NOMO-1 (cell line): ENCODE results near the gene CD274.
"Not testable (repeated sequence)": the region's sequence is repeated elsewhere in the genome, so short reads cannot be mapped to it uniquely, and the experiment has no call there.

Experiments used
- DNase-seq, 2 experiments: peaks; one replicate each; lab custom pipeline; 2025; ENCODE audit not compliant: unreplicated experiment in 2 of 2; lab: John Stamatoyannopoulos, UW

Gene CD274

GRCh38 chr9:5450359-5451091 is at the start of gene CD274:
CD274 (plus strand) TSS chr9:5450542; CDS start chr9:5456114, 5,572 bp downstream.
- DNase-seq: peak; percentile 40 to 69

- no peak for DNase-seq
Observed at GRCh38 chr9:5402217-5402616, 48.1 kb upstream of the CD274 start.

DNA sequence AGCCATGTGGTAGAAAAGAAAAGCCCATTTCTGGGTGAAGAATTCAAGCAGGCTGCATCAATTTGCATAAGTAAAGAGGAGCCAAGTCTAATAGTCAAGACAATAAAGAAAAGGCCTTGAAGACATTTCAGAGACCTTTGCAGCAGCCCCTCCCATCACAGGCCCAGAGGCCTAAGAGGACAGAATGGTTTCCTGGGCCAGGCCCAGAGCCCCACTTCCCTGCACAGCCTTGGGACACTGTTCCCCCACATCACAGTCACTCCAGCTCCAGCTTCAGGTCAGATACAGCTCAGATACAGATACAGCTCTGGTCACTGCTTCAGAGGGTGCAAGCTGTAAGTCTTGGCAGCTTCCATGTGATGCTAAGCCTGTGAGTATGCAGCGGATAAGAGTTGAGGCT is 41.7 kb upstream of the CD274 start:
- no peak for DNase-seq

DNA sequence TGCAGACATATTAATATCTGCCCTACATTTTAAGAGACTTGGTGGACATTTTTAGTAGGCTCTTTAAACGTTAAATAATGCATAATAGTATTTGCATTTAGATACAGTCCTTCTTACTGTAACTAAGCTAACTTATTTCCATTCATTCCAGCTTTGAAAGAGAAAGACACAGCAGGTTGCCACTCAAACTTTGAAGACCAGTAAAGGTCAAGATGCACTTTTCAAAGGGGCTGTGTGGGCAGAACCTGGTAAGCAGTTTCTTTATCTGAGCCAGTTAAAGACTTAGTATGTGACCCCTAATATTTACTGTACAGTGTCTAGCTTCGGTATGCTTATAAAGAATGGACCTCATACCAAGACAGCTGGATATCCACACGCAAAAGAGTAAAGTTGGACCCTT is 33.4 kb upstream of the CD274 start:
- no peak for DNase-seq

GRCh38 chr9:5418481-5418880 is 31.9 kb upstream of the CD274 start:
- no peak for DNase-seq

DNA sequence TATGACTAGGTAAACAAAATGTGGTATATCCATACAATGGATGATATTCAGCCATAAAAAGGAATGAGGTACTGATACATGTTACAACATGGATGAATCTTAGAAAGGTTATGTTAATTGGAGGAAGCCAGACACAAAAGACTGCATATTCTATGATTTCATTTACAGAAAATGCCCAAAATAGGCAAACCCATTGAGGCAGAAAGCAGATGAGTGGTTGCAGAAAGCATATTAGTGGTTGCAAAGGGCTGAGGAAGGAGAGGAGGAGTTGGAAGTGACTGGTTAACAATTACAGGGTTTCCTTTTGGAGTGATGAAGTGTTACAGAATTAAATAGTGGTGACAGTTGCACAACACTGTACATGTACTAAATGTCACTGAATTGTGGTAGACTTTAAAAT is 30.4 kb upstream of the CD274 start:
- peak in 1 of 2 experiments; percentile 0 for DNase-seq

DNA sequence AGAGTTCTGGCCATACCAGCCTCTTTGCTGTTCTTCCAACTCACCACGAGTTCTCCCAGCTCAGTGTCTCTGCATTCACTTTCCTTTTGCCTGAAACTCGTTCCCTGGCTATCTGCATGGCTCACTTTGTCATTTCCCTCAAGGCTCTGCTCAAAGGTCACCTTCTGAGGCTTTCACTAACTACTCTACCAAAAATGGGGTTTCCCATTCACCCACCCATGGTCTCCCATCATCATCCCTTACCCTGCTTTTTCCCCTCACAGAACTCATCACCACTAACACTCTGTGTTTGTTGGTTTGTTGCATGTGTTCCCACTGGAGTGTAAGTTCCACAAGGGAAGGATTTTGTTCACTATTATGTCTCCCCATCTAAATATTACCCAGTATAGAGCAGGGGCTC is 29.2 kb upstream of the CD274 start:
- no peak for DNase-seq

DNA sequence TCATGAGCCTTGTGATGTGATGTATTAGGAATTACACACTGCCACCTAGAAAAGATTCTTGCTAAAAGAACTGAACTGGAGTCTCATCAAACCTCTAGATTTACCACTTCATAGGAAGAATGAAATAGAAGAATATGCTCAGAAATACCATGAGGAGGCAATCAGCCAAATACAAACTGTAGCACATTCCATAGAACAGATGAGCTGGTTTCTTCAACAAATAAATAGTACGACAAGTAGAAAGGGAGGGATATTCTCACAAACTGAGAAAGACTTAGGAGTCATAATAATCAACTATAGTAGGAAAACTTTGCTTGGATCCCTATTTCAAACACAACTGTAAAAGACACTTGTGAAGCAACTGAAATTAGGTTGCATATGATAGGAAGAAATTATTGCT is 28.1 kb upstream of the CD274 start:
- no peak for DNase-seq

GRCh38 chr9:5425006-5425628 is 25.2 kb upstream of the CD274 start:
- peak in 1 of 2 experiments; percentile 20 for DNase-seq

DNA sequence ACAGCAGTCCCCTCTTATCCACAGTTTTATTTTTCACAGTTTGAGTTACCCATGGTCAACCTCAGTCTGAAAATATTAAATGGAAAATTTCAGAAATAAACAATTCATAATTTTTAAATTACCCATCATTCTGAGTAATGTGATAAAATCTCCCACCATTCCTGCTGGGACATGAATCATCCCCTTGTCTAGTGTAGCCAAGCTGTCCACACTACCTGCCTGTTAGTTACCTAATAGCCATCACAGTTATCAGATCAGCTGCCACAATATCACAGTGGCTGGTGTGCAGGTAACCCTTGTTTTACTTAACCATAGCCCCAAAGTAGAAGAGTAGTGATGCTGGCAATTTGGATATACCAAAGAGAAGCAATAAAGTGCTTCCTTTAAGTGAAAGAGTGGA is 23.3 kb upstream of the CD274 start:
- DNase-seq: no peak

- no peak for DNase-seq
Observed at GRCh38 chr9:5428172-5428571, 22.2 kb upstream of the CD274 start.

DNA sequence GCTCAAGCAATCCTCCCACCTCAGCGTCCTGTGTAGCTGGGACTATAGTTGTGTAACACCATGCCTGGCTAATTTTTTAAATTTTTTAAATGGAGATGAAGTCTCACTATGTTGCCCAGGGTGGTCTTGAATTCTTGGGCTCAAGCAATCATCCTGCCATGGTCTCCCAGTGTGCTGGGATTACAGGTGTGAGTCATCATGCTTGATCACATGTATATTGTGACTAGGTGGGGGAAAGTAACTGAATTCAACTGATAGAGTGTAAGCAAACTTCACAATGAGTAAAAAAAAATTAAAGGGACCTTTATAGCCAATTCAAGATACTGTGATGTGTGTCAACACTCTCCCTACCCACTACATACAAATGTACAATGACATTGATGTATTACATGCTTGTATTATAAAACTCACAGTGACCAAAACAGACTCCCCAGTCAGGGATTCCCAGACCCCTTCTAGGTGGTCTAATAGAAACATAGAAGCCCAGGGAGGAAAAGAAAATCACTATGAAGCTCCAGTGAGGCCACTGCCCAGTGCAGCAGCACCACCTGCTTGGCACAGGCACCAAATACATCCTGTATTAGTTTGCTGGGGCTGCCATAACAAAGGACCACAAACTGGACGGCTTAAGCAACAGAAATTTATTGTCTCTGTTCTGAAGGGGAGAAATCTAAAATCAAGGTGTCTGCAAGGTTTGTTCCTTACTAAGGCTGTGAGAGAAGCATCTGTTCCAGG is 21.4 kb upstream of the CD274 start:
- DNase-seq: no peak

GRCh38 chr9:5429873-5430564 is 20.3 kb upstream of the CD274 start:
- DNase-seq: no peak

DNA sequence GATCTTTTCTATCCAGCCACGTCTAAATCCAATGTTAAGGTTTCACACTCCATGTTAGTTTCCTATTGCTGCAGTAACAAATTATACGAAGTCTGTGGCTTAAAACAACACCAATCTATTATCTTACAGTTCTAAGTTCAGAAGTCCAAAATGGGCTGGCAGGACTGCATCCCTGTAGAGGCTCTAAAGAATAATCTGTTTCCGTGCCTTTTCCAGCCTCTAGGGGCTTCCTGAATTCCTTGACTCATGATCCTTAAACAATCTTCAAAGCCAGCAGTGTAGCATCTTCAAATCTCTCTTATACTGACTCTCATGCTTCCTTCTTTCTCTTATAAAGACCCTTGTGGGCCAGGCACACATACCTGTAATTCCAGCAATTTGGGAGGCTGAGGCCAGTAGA is 19.4 kb upstream of the CD274 start:
- no peak for DNase-seq

DNA sequence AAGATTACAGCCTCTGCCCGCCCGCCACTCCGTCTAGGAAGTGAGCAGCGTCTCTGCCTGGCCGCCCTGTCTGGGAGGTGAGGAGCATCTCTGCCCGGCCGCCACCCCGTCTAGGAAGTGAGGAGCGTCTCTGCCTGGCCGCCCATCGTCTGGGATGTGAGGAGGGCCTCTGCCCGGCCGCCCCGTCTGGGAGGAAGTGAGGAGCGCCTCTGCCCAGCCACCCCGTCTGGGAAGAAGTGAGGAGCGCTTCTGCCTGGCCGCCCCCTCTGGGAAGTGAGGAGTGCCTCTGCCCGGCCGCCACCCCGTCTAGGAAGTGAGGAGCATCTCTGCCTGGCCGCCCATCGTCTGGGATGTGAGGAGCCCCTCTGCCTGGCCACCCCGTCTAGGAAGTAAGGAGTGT is 17.5 kb upstream of the CD274 start:
- not testable (repeated sequence) for DNase-seq

GRCh38 chr9:5433328-5433727 is 17.0 kb upstream of the CD274 start:
- DNase-seq: not testable (repeated sequence)

DNA sequence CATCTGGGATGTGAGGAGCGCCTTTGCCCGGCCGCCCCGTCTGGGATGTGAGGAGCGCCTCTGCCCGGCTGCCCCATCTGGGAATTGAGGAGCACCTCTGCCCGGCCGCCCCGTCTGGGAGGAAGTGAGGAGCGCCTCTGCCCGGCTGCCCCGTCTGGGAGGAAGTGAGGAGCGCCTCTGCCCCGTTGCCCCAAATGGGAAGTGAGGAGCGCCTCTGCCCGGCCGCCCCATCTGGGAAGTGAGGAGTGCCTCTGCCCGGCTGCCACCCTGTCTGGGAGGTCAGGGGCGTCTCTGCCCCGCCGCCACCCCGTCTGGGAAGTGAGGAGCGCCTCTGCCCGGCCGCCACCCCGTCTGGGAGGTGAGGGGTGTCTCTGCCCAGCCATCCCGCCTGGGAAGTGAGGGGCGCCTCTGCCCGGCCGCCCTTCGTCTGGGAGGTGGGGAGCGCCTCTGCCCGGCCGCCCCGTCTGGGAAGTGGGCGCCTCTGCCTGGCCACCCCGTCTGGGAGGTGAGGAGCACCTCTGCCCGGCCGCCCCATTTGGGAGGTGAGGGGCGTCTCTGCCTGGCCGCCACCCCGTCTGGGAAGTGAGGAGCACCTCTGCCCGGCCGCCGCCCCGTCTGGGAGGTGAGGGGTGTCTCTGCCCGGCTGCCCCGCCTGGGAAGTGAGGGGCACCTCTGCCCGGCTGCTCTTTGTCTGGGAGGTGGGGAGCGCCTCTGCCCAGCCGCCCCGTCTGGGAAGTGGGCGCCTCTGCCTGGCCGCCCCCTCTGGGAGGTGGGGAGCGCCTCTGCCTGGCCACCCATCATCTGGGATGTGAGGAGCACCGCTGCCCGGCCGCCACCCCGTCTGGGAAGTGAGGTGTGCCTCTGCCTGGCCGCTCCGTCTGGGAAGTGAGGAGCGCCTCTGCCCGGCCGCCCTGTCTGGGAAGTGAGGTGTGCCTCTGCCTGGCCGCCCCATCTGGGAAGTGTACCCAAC is 16.2 kb upstream of the CD274 start:
- DNase-seq: not testable (repeated sequence)

DNA sequence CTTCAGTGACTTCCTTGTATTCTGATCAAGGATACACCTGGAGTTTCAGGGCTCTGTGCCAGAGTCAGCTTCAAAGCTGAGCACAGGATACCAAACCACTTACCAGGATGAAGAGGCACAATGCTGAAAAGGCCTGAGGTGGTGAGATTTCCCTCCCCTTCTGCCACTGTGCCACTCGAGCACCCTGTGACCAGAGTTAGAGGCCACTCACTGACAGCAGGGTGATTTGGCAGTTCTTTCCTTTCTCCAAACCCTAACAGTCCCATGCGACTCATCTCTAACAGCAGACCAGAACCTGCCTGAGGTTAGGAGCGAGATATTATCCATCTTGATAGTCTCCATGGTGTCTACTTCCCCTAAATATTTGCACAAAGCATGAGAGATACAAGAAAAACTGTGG is 14.4 kb upstream of the CD274 start:
- DNase-seq: no peak

- no peak for DNase-seq
Observed at GRCh38 chr9:5436441-5436840, 13.9 kb upstream of the CD274 start.
